NOMO-1 (cell line): ENCODE data around the gene CNTNAP5.
"Not testable (repeated sequence)": the region's sequence is repeated elsewhere in the genome, so short reads cannot be mapped to it uniquely, and the experiment has no call there.

Experiments
- DNase-seq, 2 experiments: peaks; one replicate each; lab custom pipeline; 2025; ENCODE audit not compliant: unreplicated experiment in 2 of 2; lab: John Stamatoyannopoulos, UW

Gene CNTNAP5

DNA sequence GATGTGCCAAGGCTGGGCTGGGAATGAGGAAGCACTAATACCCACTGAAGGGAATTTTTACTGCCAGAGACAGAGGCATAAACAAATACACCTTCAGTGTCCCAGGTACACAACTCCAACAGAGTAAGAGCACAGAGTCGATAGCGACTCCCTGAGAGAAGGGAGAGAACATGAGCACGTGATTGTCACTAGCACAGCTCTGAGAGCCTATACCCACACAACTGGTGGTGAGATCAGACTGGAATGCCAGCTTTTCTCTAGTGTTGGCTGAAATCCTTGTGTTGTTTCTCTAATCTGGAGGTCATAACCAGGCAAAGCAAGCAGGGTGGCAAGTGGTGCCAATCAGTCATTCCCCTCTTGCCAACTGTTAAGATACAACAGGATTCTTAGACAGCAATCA lies 377.2 kb downstream of the CNTNAP5 start:
- no peak for DNase-seq

DNA sequence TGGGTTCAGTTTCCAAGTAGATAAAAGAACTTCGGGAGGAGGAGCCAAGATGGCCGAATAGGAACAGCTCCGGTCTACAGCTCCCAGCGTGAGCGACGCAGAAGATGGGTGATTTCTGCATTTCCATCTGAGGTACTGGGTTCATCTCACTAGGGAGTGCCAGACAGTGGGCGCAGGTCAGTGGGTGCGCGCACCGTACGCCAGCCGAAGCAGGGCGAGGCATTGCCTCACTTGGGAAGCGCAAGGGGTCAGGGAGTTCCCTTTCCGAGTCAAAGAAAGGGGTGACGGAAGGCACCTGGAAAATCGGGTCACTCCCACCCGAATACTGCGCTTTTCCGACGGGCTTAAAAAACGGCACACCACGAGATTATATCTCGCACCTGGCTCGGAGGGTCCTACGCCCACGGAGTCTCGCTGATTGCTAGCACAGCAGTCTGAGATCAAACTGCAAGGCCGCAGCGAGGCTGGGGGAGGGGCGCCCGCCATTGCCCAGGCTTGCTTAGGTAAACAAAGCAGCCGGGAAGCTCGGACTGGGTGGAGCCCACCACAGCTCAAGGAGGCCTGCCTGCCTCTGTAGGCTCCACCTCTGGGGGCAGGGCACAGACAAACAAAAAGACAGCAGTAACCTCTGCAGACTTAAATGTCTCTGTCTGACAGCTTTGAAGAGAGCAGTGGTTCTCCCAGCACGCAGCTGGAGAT lies 382.9 kb downstream of the CNTNAP5 start:
- not testable (repeated sequence) for DNase-seq

DNA sequence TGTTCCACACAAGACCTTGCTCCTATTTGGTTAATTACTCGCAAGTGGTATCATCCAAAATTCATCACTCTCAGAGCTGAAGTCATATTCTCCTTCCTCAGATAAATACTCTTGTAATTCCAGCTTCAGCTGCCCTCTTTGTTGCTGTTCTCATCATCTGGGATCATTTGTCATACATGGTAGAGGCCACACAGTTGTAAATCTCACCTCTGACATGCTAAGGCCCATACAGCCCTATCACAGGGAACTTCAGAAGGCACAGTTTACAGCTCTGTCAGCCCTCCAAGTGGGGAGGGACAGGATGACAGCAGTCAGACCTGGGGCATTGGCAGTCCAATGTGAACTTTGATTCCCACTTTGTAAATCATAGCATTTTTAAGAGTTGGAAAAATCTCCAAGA lies 399.0 kb downstream of the CNTNAP5 start:
- no peak for DNase-seq

DNA sequence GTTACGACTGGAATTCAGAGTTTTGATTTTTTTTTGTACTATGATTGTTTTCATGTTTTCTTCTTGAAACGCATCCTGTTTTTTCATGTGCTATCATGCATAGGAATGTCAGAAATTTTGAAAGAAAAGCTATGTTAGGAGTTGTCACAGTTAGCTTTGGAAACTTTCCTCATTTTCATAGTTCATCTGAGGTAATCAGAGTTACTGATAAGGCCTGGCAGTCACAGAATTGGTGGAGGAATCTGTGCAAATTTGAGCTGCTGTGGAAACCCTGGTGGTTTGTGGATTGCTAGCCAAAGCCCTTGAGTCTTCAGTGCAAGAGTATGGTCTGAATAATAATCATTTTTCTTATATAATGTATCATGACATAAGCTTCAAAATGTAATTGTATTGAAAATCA lies 401.0 kb downstream of the CNTNAP5 start:
- DNase-seq, result no peak

DNA sequence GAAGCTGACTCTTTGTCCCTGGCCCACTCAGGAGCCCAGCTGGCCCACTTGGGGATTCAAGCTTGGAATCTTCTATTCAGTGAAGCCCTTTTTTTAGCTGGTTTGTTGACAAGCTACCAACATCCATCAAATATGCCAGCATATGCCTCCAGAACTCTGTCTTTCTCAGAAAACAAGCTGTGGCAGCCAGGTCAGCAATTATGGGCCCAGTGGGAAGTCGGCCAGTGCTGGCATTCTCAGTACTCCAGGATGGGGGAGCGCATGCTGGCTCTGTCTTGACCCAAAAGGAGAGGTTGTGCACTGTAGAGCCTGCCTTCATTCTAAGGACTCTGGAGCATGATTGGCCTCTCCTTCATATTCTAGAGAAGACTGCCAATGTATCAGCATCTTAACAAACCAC lies 401.5 kb downstream of the CNTNAP5 start:
- no peak for DNase-seq

DNA sequence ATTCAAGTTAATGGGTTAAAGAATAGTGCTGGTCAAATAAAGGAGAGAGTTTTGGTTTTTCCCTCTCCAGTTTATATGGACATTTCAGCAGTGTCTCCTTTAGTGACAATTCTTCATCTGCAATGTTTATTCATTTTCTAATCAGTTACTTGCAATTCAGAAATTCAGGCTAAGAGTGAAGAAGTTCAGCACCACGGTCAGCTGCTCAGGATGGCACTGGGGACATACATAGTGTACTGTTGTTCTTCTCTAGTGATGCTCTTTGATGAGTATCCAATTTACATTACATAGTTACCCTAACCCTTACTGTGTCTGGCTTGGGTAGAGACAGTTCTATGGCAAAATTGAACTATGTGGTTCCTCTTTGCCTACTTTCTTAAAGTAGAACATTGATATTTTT lies 412.7 kb downstream of the CNTNAP5 start:
- no peak for DNase-seq

DNA sequence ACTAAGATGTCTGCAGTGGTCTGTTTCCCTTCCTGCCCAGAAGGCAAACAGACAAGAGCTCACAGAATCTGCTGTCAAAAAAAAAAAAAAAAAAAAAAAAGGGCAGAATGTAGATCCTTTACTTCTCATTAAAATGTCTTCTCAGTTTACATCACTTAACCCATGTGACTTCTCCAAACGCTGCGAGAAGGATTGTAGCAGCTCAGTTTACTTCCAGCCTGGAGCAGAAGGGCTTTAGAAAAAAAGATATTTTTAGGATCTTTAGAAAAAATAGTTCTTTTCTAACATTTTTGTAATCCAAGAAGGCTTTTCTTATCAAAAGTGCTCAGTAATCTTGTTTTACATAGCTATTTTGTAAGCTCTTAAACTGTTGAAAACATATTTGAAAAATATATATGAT lies 425.4 kb downstream of the CNTNAP5 start:
- no peak for DNase-seq

DNA sequence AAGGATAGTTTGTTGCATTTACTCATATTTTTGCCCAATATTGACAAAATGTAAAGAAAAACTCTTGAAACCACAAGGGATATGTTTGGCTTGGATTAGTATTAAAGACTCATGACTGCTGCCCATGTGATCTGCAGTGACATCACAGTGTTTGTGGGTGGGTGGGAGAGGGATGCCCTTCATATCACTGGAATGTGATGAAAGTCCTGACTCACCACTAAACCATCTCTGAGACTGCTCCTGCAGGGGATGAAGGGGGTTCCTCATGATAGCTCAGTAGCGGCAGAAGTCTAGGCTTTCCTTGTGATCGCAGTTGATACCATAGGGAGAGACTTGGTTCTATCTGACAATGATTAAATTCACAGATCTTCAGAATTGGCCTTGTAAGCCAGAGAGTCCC lies 451.2 kb downstream of the CNTNAP5 start:
- no peak for DNase-seq

DNA sequence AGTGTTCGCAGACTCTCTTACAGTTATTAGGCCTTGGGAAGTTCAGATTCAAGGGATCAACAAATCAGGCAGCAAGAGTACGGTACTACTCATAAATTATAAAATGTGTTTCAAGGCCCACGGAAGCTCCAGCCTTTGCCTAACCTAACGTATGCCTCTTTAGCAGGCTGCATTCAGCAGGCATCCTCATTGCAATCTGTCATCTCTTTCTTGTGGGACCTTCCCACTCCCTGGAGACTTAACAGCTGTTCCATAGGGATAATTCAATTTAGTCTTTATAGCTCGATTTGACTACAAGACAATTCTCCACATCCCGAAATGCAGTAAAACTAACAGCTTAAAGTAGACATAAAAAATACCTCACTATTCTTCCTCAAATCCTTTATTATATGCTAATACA lies 453.7 kb downstream of the CNTNAP5 start:
- DNase-seq, result no peak

DNA sequence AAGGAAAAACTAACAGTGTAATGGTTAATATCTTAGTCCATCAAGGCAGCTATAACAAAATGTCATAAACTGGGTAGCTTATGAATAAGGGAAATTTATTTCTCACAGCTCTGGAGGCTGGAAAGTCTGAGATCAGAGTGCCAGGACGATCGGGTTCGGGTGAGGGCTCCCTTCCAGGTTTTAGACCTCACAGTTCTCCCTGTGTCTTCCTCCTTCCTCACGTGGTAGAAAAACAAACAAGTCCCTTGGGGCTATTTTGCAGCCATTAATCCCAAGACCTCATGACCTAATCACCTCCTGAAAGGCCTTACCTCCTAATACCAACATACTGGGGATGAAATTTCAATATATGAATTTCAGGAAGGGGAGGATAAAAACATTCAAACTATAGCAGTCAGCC lies 455.9 kb downstream of the CNTNAP5 start:
- DNase-seq, result no peak

DNA sequence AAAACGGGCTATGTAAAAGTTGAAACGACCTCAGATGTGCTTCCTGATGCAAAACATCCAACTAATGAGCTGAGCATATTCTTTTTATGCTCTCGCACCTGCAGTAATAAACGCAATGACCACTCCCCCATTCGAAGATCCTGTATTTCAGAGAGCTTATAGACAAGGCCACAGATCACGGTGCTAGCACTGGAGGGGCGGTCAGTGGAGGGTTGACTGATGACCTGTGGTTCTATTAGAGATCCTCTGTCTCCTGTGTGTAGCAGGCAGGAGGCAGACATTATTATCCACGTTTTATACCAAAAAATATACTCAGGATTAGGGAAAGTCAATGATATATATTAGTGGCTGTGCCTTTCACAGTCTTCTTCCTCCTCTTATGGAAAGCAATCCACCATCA lies 457.0 kb downstream of the CNTNAP5 start:
- no peak for DNase-seq

DNA sequence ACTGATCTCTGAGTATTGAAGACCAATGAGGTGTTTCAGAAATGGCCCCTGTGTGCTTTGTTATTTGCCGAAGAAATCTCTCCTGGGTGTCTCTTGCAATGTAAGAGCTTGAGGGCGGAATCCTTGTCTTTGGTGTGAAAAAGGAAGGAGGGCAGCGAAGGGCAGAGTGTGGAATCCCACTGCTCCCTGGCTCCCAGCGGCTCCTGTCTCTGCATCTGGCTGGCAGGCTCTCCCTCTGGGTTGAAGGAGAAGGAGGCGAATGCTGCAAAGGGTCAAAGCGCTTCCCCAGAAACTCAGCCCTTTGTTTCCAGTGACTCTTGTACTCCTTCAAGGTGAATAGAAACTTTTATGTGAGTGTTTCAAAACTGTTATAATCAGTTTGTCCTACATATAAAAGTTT lies 457.5 kb downstream of the CNTNAP5 start:
- no peak for DNase-seq

DNA sequence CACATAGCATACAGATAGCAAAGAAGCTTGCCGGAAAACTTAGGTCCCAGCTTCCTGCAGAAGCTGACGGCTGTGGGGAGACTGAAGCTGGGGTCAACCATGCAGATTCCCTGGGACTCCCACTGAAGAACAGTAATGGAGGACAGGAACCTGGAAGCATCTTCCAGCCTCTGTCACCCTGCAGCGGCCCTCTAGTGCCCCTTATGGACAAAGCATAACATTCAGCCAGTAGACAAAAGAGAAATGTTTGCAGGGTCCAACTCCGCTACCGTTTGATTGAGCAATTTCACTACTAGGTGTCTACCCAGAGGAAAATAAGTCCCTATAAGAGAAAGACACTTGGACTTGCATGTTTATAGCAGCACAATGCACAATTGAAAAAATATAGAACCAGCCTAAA lies 460.6 kb downstream of the CNTNAP5 start:
- DNase-seq, result no peak

DNA sequence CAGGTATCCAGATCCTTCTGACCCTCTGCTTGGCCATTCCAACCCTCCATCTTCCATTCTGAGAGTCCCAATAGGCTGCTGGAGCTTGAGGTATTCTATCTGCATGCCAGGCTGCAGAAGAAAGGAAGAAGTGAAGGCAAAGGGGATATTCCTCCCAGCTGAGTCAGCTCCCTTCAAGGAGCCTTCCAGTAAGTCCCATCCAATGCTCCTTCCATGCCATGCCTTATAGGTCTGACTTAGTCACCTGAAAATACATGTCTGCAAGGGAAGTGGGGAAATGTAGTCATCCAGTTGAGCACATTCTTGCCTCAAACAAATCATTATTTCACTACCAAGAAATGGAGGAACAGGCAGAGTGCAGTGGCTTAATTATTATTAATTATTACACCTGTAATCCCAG lies 464.6 kb downstream of the CNTNAP5 start:
- DNase-seq, result no peak

DNA sequence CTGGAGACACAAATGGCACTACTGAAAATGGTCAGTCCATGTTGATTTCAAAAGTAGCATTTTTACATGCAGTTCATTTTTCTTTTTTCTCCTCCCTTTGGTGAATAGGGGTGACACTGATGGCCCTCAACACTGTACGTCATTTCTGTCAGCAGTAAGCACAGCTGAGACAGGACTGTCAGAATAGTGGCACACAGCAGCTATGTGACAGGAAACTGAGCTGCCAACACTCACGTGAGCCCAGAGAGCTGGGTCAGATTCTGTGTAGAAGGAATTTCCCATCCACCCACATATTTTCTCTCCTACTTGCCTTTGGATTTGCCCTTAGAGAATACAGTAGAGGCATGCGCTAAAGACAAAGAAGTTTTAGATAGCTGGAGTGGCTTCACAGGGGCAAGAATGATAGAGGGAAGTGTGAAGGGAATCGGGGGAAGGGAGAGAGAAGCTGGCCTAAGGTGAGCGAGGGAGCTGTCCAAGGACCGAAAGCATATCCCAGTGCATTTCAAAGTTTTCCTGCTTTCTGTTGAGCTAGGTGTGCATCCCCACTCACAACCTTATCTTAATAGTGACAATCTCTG lies 476.6 kb downstream of the CNTNAP5 start:
- no peak for DNase-seq

DNA sequence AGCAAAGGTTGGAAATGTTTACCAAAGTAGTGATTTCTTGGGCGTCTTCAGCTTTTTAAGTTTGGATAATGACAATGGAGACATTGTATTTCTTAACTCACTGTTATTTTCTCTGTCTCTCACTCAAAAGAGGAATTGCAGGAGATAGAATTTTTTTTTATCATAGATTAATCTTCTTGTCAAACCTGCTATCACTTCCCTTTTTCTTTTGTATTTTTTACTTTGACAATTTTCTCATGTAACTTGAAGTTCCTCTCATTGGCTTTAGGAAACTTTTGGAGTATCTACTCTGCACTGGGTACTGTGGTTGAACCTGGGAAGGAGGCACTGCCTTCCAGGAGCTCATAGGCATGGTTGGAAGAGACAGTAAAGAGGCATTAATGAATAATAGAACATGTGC lies 489.1 kb downstream of the CNTNAP5 start:
- peak in 1 of 2 experiments; percentile 19 for DNase-seq

DNA sequence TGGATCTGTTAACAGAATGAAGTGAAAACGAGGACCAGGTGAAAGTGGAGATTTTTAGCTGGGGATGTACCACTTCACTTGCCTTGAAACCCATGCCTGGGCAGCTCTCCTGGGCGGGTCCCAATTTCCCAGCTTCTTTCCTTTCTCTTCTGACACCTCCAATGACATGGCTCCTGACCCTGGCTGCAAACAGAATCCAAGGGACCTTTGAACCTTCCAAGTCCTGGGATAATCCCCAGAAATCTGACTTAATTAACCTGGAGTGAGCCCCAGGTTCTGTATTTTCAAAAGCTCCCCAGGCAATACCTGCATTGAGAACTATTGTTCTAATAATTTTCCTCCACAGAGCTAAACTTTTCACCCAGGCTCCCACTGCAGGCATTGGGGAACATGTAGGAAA lies 495.9 kb downstream of the CNTNAP5 start:
- DNase-seq, result no peak

DNA sequence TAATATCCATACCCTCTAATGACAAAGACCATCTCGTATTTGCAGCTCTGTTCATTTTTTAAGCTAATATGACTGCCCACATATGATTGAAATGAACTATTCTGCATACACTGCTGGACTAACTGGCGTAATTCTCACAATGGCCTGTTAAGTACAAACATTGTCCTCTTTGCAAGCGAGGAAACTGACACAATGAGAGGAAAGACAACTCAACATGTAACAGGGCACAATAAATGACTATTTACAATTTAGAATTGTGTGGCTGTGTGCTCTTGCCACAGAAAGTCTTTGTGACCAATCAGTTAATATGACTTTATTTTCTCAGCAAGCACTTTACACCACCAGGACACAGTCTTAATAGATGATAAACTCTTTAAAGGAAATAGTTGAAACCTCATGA lies 498.0 kb downstream of the CNTNAP5 start:
- DNase-seq, result no peak

DNA sequence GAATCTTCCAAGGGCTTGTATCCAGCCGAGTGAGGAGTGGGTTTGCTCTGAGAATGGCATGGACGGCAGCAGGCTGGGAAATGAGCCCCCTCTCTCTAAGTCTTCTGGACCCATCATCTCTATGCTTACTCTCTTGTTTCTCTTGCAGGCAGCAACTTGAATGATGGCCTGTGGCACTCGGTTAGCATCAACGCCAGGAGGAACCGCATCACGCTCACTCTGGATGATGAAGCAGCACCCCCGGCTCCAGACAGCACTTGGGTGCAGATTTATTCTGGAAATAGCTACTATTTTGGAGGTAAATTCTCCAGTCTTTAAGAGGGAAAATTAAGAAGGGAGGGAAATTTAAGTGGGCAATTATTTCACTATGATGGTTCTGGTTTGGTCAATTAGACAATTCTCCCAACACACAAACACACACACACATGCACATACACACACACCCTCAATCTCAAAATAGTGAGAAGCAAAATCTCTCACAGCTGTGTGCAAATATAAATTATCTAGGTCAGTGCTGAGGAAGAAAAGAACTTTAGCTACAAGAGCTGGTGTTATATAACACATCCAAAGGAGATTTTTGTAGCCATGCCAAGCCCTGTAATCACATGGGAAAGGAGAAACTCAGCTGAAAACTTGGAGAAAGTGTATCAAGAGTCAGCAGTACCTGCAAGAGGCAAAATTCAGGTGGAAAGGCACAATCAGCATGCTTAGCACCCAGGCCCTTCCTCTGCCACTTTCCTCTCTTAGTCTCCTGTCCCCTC lies 499.2 kb downstream of the CNTNAP5 start:
- no peak for DNase-seq

DNA sequence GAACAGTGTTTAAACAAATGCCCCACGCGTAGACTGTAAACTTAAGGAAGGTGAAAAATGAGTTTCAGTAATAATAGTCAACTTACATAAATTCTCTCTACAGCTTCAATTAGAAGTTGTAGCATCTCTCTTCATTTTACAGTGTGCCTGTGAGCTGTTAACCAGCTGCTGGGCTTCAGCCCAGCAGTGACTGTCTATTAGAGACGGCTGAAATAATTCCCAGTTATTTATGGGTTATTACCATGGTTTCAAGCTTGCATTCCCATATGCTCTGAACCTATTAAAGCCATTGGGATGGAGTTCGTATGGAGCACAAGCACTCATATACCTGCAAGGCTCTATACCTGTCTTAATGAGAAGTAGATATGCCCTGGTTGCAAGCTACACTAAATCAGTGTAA lies 501.1 kb downstream of the CNTNAP5 start:
- DNase-seq, result no peak

DNA sequence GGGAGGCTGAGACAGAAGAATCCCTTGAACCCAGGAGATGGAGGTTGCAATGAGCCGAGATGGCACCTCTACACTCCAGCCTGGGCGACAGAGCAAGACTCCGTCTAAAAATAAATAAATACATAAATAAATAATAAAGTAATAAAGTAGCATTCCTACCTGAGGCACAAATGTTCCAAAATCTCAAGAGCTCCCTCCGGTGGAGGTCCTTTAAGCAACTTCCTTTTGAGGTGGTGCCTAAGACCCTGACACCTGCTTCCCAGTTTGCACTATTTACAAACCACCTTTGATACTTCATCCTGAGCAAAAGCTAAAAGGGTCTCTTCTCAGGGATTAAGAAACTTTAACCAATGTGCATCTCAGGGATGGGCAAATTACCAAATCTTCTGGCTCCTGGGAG lies 505.1 kb downstream of the CNTNAP5 start:
- DNase-seq, result no peak
